SH-SY5Y (cell line): ENCODE data around the gene EXPH5.

Source experiments
- GATA2 ChIP-seq: IDR thresholded peaks from 2 replicates; pipeline ENCODE4 v1.6.1; 2011; ENCODE audit warnings: mild to moderate bottlenecking, low read depth, low read length
- GATA3 ChIP-seq: IDR thresholded peaks from 2 replicates; pipeline ENCODE4 v1.6.1; 2011; ENCODE audit warnings: low read depth, mild to moderate bottlenecking, low read length, moderate library complexity

EXPH5 gene

DNA sequence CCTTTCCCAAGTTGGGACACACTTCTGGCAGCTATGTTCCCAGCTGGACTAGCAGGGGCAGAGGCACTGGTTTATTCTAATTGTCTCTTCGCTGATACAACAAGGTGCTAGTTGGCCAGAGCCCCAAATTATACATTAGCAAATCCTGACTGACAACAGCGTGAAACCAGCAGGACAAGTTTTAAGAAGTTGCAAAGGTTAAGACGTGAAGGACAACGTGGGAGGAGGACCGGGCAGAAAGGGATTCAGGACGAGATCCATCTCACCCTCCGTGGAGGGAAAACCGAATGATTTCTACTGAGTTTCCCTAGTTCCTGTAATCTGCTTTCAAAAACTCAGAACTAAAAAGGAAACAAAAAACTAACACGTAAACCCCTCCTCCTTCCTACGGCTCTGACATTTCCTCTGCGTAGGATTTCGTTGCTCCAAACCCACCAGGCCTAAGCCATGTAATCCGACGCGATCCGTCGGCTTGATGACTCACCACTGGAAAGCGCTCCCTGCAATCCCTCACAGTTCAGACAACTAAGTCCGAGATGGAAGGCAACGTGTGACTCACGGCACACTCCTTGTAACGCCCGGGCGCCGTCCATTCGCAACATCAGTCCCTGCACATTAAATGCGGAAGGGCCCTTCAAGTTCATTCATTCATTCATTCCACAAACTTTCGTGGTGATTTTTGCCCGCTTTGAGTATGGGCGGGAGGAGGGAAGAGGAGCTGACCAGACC is 96.1 kb downstream of the EXPH5 start:
- TF ChIP-seq GATA2 = no peak
- TF ChIP-seq GATA3 = no peak

DNA sequence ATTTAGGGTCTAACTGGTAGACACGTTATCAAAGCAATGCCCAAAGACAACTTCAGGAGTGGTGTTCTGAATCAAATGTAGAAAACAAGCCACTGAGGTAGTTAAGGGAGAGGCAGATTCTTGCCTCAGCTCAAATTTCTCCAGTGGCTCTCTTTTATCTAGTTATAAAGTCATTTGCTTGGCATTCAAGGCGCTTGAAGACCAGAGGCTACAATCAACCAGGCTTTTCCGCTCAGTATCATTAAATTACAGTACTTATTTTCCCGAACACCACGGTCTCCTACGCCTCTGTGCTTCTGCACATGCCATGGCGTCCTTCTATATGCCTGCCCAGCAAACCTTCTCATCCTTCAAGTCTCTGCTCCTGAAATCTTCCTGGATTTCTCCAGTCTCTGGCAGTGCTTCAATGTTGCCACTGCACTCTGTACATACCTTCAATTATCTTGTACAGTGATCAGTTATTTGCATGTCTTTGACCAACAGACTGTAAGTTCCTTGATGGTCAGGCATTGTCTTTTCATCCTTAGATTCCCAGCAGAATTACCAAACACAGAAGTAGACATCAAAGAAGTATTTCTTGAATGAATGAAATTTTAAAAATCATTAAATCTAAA is 96.8 kb downstream of the EXPH5 start:
- TF ChIP-seq GATA2 = no peak
- no peak for TF ChIP-seq GATA3

DNA sequence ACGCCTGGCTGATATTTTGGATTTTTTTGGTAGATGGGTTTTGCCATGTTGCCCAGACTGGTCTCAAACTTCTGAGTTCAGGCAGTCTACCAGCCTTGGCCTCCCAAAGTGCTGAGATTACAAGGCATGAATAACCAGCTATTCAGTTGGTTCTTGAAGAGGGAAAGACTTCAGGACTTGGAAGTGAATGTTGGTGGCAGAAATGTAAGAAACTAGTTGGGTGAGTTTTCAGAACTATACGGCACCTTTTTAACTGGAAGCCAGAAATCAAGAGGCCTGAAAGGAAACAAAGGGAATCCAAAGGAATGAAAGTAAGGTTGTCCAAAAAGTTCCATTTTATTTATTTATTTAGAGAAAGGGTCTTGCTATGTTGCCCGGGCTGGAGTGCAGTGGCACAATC is 98.2 kb downstream of the EXPH5 start:
- no peak for TF ChIP-seq GATA3
- no peak for TF ChIP-seq GATA2

- TF ChIP-seq GATA2 (no peak), GATA3 (no peak)
Observed at GRCh38 chr11:108494182-108494581, 99.4 kb downstream of the EXPH5 start.

GRCh38 chr11:108491936-108492335 is 101.6 kb downstream of the EXPH5 start:
- TF ChIP-seq GATA2 = no peak
- TF ChIP-seq GATA3 = no peak

- TF ChIP-seq GATA2 (no peak), GATA3 (no peak)
Observed at GRCh38 chr11:108486828-108487227, 106.7 kb downstream of the EXPH5 start.

DNA sequence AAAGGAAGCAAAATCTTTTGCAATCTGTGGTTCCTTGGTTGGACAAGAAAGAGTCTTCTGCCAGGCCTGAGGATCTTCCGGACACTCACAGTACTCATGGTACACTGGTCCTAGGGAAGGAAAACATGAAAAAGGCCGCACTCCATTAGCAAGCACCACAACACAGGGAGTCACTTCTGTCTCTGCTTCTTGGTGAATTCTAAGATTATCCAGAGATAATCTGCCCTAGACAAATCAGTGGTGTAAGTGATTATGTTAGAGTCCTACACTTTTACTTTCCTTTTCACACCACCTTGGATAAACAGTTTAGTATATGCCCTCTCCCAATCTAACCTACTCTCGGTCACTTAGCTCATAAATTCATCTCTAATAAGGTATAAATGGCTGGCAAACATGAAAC is 107.2 kb downstream of the EXPH5 start:
- TF ChIP-seq GATA2 (no peak), GATA3 (no peak)

- TF ChIP-seq GATA3 (no peak), GATA2 (no peak)
Observed at GRCh38 chr11:108483163-108483562, 110.4 kb downstream of the EXPH5 start.

- TF ChIP-seq GATA3 = no peak
- TF ChIP-seq GATA2 = no peak
Observed at GRCh38 chr11:108474664-108475463, 118.7 kb downstream of the EXPH5 start.

GRCh38 chr11:108472681-108473080 is 120.9 kb downstream of the EXPH5 start:
- TF ChIP-seq GATA3 = no peak
- TF ChIP-seq GATA2 = no peak

GRCh38 chr11:108468478-108468864 is 125.1 kb downstream of the EXPH5 start:
- TF ChIP-seq GATA2 = no peak
- TF ChIP-seq GATA3 = no peak

DNA sequence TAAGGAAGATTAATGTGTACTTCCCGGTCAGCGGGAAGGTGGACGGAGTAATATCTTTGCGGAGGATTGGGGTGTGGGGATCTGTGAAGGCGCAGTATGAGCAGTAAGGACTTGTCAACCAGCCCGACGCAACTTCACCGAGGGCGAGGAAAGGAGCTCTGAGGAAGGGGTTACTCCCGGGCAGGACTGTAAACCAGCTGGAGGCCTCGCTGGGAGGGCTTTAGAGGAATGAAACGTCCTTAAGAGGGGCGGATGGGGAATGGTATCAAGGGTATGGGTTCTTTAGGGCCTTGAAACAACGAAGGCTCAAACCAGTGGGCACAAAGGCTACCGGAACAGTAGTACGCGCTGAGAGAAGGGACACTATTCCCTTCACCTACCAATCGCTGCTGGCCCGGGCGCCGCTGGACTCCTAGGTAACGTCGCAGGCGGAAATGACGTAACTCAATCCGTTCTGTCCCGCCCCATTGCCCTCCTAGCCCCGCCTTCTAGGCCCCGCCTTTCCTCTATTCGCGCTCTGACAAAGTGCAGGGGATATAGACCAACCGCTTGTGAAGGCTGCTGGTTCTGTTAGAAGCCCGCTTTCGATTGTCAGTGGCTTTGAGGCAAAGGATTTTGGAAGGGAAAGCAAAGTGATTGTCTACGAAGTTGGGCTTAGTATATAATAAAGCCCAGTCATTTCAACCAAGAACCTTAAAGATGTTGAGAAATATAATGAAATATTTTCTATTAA is 126.3 kb downstream of the EXPH5 start, which contains the start of gene C11orf65:
C11orf65 (minus strand) TSS at position 439 of the 733 bp plus-strand sequence. CDS start 5,970 bp downstream, outside the sequence.
- no peak for TF ChIP-seq GATA2
- TF ChIP-seq GATA3 = no peak

GRCh38 chr11:108466405-108466804 is 127.2 kb downstream of the EXPH5 start:
- TF ChIP-seq GATA2 (no peak), GATA3 (no peak)
